ENCODE measurements around the gene CD38. TPM values are rescaled to one million over a fixed set of nuclear protein-coding genes. Genes with fewer than 3 reads are reported as not detected.
"Not testable (repeated sequence)": the region's sequence is repeated elsewhere in the genome, so short reads cannot be mapped to it uniquely, and the experiment has no call there.

Gene CD38
- 0.40 and 7.4 TPM in 2 replicates for total RNA-seq (2014; rRNA removed; shearing (Covaris generic))

DNA sequence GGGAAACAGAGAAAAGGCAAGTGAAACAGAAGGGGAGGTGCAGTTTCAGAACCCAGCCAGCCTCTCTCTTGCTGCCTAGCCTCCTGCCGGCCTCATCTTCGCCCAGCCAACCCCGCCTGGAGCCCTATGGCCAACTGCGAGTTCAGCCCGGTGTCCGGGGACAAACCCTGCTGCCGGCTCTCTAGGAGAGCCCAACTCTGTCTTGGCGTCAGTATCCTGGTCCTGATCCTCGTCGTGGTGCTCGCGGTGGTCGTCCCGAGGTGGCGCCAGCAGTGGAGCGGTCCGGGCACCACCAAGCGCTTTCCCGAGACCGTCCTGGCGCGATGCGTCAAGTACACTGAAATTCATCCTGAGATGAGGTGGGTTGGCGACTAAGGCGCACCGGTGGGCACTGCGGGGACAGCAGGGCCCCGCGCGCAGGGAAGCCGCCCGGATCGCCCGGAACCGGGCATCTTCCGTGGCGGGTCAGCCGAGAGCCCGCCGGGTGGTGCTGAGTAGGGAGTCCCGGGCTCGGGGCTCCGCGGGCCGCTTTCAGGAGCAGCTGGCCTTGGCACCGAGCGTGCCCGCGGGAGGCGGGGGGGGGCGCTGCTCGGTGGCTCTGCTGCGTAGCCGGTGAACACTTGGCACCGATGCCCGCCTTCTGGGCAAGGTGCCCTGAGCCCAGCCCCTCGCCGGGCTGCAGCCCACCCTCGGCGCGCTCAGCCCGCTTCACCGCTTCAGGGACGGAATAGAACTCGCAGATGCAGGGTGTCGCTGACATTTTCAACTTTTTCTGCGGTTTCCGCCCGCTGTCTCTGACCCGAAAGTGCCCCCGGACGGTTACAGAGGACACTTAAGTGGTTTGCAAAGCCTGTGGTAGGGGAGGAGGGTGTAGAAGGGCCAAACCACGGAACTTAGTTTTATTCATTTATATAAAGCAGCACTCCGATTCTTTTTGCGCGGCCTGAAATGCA is at the start of gene CD38:
Gene CD38, plus strand, starts transcription at position 40 of the 953 bp plus-strand sequence. Its CDS starts 87 bp downstream, at position 127.
- peak; percentile 37 for DNase-seq (ENCODE audit: low read depth)

DNA sequence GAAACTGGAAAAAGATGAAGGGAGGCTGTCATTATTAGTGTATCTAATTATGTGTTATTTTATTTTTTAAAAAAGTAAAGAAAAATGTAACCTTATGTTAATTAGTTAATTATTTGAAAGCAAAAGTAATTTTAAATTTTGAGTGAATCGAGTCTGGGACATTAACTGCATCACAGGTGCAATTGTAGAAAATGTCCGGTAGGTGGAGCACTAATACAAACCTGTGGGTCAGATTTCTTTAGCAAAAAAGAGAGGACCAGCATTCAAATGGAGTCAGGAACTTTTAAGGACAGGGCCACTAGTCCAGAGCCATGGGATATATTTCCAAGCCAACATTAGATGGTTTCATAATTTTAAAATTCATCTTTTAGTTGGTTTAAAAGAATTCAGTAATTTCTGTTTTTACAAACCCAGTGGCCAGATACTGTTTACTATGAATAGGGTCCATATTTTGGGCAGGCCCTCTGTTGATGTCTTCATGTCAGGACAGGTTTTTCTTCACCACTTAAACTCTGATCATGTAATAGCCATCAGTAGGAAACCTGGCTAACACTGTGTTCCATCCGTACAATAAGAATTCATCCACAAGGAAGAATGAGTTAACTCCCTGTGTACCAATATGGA is 48.1 kb upstream of the CD38 start:
- DNase-seq (ENCODE audit: low read depth) = peak; percentile 30

DNA sequence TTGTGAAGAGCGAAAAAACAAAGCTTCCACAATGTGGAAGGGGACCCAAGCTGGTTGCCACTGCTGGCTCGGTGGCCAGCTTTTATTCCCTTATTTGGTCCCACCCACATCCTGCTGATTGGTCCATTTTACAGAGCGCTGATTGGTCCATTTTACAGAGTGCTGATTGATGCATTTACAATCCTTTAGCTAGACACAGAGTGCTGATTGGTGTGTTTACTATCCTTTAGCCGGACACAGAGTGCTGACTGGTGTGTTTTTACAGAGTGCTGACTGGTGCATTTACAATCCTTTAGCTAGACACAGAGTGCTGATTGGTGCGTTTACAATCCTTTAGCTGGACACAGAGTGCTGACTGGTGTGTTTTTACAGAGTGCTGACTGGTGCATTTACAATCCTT is 45.1 kb upstream of the CD38 start:
- DNase-seq (ENCODE audit: low read depth) = not testable (repeated sequence)

- no peak for DNase-seq (ENCODE audit: low read depth)
These were observed 42.6 kb upstream of the CD38 start for GRCh38 chr4:15735536-15735935.

- DNase-seq (ENCODE audit: low read depth) = no peak
These were observed 41.5 kb upstream of the CD38 start for GRCh38 chr4:15736514-15737050.

DNA sequence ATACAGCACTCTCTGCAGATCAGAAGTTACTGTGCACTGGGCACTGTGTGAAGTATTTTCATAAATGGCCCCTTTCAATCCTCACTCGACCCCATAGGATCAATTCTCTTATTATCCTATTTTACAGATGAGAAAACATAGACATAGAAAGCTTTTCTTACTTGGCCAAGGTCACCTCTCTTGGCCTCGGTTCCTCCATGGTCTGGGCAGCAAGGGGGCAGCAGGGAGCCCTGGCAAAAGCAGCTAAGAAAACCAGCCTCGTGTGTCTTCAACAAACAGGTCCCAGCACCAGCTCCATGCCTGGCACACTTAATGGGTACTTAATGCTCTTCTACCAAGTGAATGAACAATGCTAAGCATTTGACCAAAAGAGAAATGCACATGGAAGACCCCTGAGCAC is 40.9 kb upstream of the CD38 start:
- DNase-seq (ENCODE audit: low read depth) = no peak

GRCh38 chr4:15738877-15739276 is 39.3 kb upstream of the CD38 start:
- DNase-seq (ENCODE audit: low read depth) = no peak

DNA sequence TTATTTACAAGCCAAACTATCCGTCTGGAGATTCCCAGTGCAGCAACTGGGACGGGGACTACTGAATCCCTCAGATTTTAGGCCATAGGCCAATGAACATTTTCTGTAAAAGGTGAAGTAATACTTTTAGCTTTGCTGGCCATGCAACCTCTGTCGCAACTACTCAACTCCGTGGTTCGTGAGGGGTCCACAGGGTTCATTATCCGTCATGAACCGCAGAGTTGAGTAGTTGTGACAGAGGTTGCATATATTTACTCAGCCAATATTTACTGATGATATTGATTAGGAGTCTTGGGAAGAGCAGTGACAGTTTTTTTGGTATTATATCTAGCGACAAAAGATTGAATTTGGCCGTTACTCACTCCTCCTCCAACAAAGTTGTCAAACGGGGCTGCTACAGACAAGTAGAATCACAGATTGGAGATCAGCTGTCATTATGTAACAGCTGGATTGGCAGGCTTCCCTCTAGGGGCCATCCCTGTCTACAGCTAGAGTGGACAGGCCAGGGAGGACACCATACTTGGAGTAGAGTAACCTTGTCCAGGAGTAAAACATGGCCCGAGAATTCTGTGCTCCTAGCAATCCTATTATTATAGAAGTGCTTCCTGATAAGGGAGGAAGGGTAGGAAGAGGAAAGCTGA is 37.2 kb upstream of the CD38 start:
- DNase-seq (ENCODE audit: low read depth) = no peak

- no peak for DNase-seq (ENCODE audit: low read depth)
These were observed 36.0 kb upstream of the CD38 start for GRCh38 chr4:15742083-15742582.

DNA sequence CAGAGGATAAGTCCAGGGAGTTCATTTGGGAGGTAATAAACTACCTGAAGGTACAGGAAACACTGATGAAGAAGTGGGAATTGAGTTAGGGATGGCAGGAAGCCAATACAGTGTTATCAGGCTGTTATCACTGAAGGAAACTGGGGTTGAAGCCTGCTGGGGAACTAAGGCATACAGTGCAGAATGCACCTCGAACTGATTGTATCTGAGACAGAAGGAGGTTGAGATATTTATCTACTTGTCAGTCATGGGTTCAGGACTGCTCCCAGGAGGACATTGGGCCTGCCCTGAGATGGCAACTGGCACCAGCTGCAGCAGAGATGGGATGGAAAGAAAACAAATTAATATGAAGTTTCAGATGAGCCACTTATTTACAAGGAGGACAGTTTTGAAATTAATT is 35.5 kb upstream of the CD38 start:
- no peak for DNase-seq (ENCODE audit: low read depth)

DNA sequence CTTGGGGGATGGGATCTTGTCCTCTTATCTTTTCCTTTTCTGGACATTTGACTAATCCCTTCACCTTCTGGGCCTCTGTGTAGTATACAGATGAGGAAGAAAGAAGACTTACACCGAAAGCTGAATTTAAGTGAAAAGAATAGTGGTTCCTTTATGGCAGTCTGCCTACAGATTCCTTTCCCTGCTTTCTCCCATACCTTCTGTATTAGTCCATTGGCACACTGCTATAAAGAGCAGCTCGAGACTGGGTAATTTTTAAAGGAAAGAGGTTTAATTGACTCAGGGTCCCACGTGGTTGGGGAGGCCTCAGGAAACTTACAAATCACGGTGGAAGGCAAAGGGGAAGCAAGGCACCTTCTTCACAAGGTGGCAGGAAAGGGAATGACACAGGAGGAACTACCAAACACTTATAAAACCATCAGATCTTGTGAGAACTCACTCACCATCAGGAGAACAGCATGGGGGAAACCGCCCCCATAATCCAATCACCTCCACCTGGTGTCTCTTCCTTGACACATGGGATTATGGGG is 34.0 kb upstream of the CD38 start:
- no peak for DNase-seq (ENCODE audit: low read depth)

- no peak for DNase-seq (ENCODE audit: low read depth)
These were observed 32.0 kb upstream of the CD38 start for GRCh38 chr4:15746110-15746509.

GRCh38 chr4:15749001-15749400 is 29.1 kb upstream of the CD38 start:
- no peak for DNase-seq (ENCODE audit: low read depth)

DNA sequence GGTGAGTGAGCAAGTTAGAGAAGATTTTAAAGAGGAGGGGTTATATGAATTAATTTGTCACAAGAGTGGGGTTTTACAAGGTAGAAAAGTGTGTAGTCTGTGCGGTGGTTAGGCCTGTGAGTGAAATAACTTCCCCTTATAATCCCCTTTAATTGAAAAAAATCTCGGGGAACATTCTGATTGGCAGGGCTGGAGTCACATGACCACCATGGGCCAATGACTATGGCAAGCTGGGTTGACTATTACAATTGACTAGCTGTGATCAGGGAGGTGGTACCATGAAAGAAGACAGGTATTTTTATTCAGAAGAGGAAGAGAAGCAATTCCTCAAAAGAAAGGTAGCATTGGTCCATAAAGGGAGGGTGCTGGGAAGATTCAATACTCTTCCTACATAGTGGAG is 27.0 kb upstream of the CD38 start:
- DNase-seq (ENCODE audit: low read depth) = no peak

DNA sequence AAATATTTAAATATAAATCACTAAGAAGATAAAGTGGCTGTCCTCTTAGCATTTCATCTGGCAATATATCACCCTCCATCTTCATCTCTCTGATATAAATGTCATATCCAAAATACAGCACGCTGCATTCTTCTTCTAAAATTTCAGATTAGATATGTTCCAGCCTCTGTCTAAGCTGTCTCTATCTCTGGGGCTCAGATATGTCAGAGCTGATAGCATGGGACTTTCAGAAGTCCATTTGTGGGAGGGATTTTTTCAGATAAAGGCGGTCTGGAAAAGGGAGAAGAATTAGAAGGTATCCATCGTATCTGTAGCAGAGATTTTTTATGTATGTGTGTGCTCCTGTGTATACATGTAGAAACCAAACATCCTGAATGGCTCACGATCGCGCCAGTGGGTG is 25.0 kb upstream of the CD38 start:
- DNase-seq (ENCODE audit: low read depth) = no peak

- peak; percentile 43 for DNase-seq (ENCODE audit: low read depth)
These were observed 24.3 kb upstream of the CD38 start for GRCh38 chr4:15753786-15754185.

- DNase-seq (ENCODE audit: low read depth) = peak; percentile 81
These were observed 23.8 kb upstream of the CD38 start for GRCh38 chr4:15754323-15754722.

DNA sequence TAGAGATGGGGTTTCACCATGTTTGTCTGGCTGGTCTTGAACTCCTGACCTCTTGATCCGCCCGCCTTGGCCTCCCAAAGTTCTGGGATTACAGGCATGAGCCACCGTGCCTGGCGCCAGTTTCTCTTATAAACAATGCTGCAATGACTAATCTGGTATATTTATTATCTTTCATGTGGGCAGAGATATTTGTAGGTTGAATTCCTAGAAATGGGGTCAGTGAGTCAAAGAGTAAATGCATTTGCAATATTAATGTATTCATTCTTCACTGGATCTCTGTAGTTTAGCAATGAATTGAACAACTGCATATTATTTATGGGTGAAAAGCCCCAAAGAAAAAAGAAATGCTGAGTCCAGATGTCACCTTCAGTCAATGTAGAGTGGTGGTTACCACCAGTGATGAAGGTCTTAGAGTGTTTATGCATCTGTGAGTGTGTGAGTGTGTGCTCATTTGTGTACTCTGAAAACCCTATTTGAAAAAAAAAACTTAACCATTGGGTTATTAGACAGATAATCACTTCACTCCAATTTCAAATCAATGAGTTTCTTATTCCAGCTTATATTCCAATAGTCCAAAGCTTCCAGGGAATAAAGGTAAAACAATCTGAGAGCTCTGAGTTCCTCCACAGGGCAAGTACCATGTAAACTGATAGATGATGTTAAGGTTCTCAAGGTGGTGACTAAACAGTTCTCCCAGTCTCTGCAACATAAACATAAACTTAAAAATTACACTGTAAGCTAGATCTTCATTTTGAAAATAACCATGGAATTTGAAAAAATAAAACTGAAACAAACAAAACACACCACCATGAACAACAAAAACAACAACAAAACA is 22.6 kb upstream of the CD38 start:
- DNase-seq (ENCODE audit: low read depth) = peak; percentile 78

DNA sequence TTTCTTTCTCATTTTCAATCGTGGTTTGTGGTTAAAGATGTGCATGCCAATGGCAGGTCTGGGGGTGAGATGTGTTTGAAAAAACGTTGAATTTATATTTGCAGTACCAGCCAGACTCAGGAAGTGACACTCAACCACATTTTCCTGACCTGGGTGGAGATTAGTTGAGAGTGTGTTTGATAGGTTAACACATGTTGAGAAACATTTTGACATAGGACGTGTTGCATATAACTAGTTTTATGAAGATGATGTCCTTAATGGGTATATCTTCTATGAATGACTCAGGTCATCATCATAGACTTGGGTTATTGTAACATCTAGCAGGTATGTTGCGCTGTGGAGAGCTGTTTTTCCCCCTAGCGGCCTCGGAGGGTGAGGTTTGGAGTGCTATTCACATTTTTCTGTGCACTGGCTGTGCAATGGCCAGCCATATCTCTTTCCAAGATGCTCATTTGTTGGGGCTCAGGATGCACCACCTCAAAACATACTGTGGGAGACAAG is 21.7 kb upstream of the CD38 start:
- peak; percentile 90 for DNase-seq (ENCODE audit: low read depth)

DNA sequence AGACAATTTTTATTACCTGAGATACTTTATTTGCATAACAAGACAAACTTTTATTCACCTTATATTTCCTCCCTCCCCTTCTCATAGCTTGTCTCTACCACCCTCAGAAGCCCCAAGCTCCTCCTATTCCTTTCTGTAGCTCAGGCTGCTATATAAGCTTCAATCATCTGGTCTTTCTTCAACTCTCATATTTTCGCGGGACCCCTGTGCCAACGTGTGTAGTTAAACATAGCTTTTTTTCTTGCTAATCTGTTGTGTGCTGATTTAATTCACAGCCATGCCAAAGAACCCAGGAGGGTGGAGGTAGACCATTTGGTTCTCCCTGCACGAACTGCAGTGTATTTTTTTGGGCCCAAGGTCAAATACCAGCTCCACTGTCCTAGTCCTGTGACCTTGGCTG is 21.1 kb upstream of the CD38 start:
- no peak for DNase-seq (ENCODE audit: low read depth)

DNA sequence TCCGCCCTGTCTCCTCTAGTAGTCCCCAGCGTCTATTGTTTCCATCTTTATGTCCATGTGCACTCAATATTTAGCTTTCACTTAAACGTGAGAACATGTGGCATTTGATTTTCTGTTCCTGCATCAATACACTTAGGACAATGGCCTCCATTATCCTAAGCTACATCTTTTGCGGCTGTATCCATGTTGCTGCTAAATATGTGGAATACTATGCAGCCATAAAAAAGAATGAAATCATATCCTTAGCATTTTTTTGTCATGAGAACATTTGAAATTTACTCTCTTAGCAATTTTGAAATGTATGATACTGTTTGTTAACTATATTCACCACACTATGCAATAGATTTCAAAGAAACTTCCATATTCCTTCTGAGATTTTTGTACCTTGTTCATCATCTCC is 19.8 kb upstream of the CD38 start:
- no peak for DNase-seq (ENCODE audit: low read depth)

Data from Daoy (cell line).